ENCODE measurements around the gene NEMF. TPM values are rescaled to one million over a fixed set of nuclear protein-coding genes. Genes with fewer than 3 reads are reported as not detected.

Gene NEMF
- total RNA-seq, 1 experiment from 2014 or later = 54.0 TPM

DNA sequence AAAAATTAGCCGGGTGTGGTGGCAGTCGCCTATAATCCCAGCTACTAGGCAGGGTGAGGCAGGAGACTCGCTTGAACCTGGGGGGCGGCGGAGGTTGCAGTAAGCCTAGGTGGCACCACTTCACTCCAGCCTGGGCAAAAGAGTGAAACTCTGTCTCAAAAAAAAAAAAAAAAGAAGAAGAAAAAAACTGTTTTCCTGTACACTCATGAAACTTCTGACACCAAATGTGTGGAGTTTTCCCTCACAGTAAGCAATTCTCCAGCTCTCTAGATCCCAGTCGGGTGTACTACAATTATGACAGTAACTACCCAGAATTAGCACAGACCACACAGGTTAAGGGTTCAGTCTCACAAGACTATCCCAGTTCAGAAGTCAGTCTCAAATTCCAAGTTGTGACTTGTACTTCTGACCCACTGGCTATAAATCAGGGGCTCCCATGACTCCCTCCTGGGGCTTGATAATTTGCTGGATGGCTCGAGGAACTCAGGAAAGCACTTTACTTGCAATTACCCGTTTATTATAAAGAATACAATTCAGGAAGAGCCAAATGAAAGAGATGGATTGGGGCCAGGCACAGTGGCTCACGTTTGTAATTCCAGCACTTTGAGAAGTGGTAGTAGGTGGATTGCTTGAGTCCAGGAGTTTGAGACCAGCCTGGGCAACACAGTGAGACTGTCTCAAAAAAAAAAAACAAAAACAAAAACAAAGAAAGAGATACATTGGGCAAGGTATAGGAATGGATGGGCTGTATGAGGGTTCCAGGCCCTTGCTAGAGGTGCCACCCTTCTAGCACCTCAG is 27.9 kb upstream of the NEMF start:
- no peaks in the 10 kb centered on the region for H3K36me3 ChIP-seq (ENCODE audit: low read depth, low read length)
- no peak for TF ChIP-seq CTCF (conservative IDR thresholded peaks at IDR 0.05; ENCODE audit: low read depth, low read length)
- TF ChIP-seq EZH2 (IDR thresholded peaks at IDR 0.05; ENCODE audit: low read length, unreplicated experiment) = no peak
- no peaks in the 10 kb centered on the region for H4K20me1 ChIP-seq (ENCODE audit: low read length)
- no peak overlapping the region for H3K9ac ChIP-seq (ENCODE audit: low read length)
- peak; percentile 16; the same call in 1 of the 2 replicates for ATAC-seq
- H3K9me2 ChIP-seq (replicated peaks; ENCODE audit: low read length) = no peaks in the 10 kb centered on the region
- no peaks in the 10 kb centered on the region for H3K9me3 ChIP-seq (ENCODE audit: low read length)
- no peak overlapping the region for H3K4me2 ChIP-seq (ENCODE audit: low read length)
- CTCF ChIA-PET = interaction anchor here (1.2 kb wide), 1 partner anchor 12 kb away, joined by 5 read pairs; no protein-coding TSS in a partner anchor
- no TSS peak for BruUV-seq (replicated peaks)
- H3K27ac ChIP-seq (ENCODE audit: low read length) = no peak overlapping the region
- no peaks in the 10 kb centered on the region for H3K27me3 ChIP-seq (ENCODE audit: low read length)
- no peaks in the 10 kb centered on the region for H3F3A ChIP-seq (ENCODE audit: low read length, unreplicated experiment)
- H3K79me2 ChIP-seq (ENCODE audit: low read length) = no peaks in the 10 kb centered on the region
- no peak for DNase-seq
- no peak overlapping the region for H3K4me3 ChIP-seq (ENCODE audit: low read length)
- H2AFZ ChIP-seq (ENCODE audit: low read length) = no peak overlapping the region
- intact Hi-C loops (cut with micrococcal nuclease) = no loop called here
- peaks cover 10% of the 10 kb centered on the region; the same call in 1 of the 2 replicates for H3K4me1 ChIP-seq (ENCODE audit: insufficient read depth, low read length)
- POLR2A ChIA-PET (ENCODE audit: unreplicated experiment) = interaction anchor here (0.6 kb wide), 1 partner anchor 27 kb away, joined by 7 read pairs; no protein-coding TSS in a partner anchor

DNA sequence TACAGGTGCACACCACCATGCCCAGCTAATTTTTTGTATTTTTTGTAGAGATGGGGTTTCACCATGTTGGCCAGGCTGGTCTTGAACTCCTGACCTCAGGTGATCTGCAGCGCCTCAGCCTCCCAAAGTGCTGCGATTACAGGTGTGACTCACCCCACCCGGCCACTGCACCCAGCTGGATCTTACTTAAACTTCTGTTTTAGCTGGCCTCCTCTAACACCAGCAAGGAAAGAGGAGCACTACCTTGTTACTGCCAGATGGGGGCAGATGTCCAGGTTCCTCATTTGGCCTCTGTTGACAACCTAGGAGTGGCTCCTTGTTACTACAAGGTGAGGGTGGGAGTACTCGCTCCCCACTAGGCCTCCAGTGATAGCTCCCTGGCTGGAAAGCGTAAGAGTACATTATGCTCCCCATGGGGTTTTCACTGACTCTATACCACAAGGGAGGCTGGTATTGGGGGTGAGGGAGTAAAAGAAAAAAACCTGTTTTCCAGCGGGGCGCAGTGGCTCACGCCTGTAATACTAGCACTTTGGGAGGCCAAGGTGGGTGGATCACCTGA is 27.1 kb upstream of the NEMF start:
- Histone ChIP-seq H3K27me3 (ENCODE audit: low read length) (no peaks in the 10 kb centered on the region), H3K4me2 (ENCODE audit: low read length) (no peak overlapping the region), H3K4me3 (ENCODE audit: low read length) (no peak overlapping the region), H3F3A (ENCODE audit: low read length, unreplicated experiment) (no peaks in the 10 kb centered on the region), H3K79me2 (ENCODE audit: low read length) (no peaks in the 10 kb centered on the region), H3K9me3 (ENCODE audit: low read length) (no peaks in the 10 kb centered on the region), H2AFZ (ENCODE audit: low read length) (no peak overlapping the region), H3K36me3 (ENCODE audit: low read depth, low read length) (no peaks in the 10 kb centered on the region), H4K20me1 (ENCODE audit: low read length) (no peaks in the 10 kb centered on the region), H3K4me1 (ENCODE audit: insufficient read depth, low read length) (peaks cover 10% of the 10 kb centered on the region; the same call in 1 of the 2 replicates), H3K9ac (ENCODE audit: low read length) (no peak overlapping the region), H3K27ac (ENCODE audit: low read length) (no peak overlapping the region), H3K9me2 (replicated peaks; ENCODE audit: low read length) (no peaks in the 10 kb centered on the region)
- TF ChIP-seq CTCF (conservative IDR thresholded peaks at IDR 0.05; ENCODE audit: low read depth, low read length) (peak; percentile 79), EZH2phosphoT487 (IDR thresholded peaks at IDR 0.05; ENCODE audit: borderline replicate concordance, low read length) (no peak)
- BruUV-seq (replicated peaks) = no TSS peak
- intact Hi-C loops (cut with micrococcal nuclease) = loop anchor here (1.0 kb wide), 1 partner anchor 9 kb away; no protein-coding TSS in a partner anchor
- ATAC-seq = peak; percentile 83
- peak; percentile 80 for DNase-seq
- ChIA-PET CTCF (interaction anchor here (0.5 to 1.2 kb wide), 4 partner anchors 12 to 179 kb away, joined by 3 to 5 read pairs (median 4); no protein-coding TSS in a partner anchor), POLR2A (ENCODE audit: unreplicated experiment) (interaction anchor here (0.6 kb wide), 1 partner anchor 28 kb away, joined by 7 read pairs; no protein-coding TSS in a partner anchor)
